Immature natural killer cell (primary cell): Measurements from ENCODE around the gene SLC66A2. TPM values are rescaled to one million over a fixed set of nuclear protein-coding genes. Genes with fewer than 3 reads are reported as not detected.

Experiments used
- DNase-seq, 3 donors: peaks; one replicate each; pipeline ENCODE4 v3.0.0; 2022; ENCODE audit warnings: mixed read lengths in 1 of 3
- H3K27ac Mint-ChIP-seq, 6 donors: one replicate each; pipeline ENCODE4 v1.8.0; 2020; ENCODE audit warnings: mixed read lengths in 6 of 6, mild to moderate bottlenecking in 5 of 6, inconsistent platforms in 4 of 6, moderate library complexity in 3 of 6
- H3K27me3 Mint-ChIP-seq, 3 donors: one replicate each; pipeline ENCODE4 v1.8.0; 2020 to 2021; ENCODE audit warnings: low read depth in 3 of 3, mild to moderate bottlenecking in 3 of 3, mixed read lengths in 3 of 3, moderate library complexity in 3 of 3, inconsistent platforms in 1 of 3
- H3K36me3 Mint-ChIP-seq, 3 donors: one replicate each; pipeline ENCODE4 v1.8.0; 2020; ENCODE audit warnings: mixed read lengths in 3 of 3, inconsistent platforms in 2 of 3, mild to moderate bottlenecking in 2 of 3
- H3K4me1 Mint-ChIP-seq, 2 donors: one replicate each; pipeline ENCODE4 v1.8.0; 2020; ENCODE audit warnings: inconsistent platforms in 2 of 2, mild to moderate bottlenecking in 2 of 2, mixed read lengths in 2 of 2, moderate library complexity in 1 of 2
- H3K4me3 Mint-ChIP-seq, 5 donors: one replicate each; pipeline ENCODE4 v1.8.0; 2020; ENCODE audit warnings: mild to moderate bottlenecking in 5 of 5, mixed read lengths in 5 of 5, inconsistent platforms in 3 of 5, moderate library complexity in 3 of 5
- H3K9me3 Mint-ChIP-seq, 6 donors: one replicate each; pipeline ENCODE4 v1.8.0; 2020; ENCODE audit warnings: mild to moderate bottlenecking in 6 of 6, mixed read lengths in 6 of 6, inconsistent platforms in 4 of 6, moderate library complexity in 3 of 6
- polyA plus RNA-seq, 3 donors: library from polyadenylated mRNA; unstranded; fragments of 300-500 nt; fragmentation: Illumina TruSeq; gene quantifications; one replicate each; pipeline ENCODE4 v1.2.3, GENCODE V29; 2021

The SLC66A2 gene
- polyA plus RNA-seq, 3 donors from 2014 or later, result 9.0 to 16.5 (median 11.8) TPM

- Mint-ChIP-seq H3K9me3 (no peaks in the 10 kb centered on the region), H3K36me3 (no peaks in the 10 kb centered on the region), H3K27me3 (peaks cover 0 to 2% (median 0%) of the 10 kb centered on the region in 3 donors), H3K27ac (no peak overlapping the region), H3K4me1 (no peaks in the 10 kb centered on the region), H3K4me3 (no peak overlapping the region)
- DNase-seq, result no peak
These were observed 76.6 kb downstream of the SLC66A2 start for GRCh38 chr18:79874553-79875530.

GRCh38 chr18:79873449-79874110, 77.9 kb downstream of the SLC66A2 start:
- Mint-ChIP-seq H3K4me1 (no peaks in the 10 kb centered on the region), H3K9me3 (no peaks in the 10 kb centered on the region), H3K36me3 (no peaks in the 10 kb centered on the region), H3K27me3 (peaks cover 0 to 3% (median 2%) of the 10 kb centered on the region in 3 donors), H3K27ac (no peak overlapping the region), H3K4me3 (no peak overlapping the region)
- DNase-seq, result no peak

- Mint-ChIP-seq H3K27ac (no peak overlapping the region), H3K4me3 (no peak overlapping the region), H3K27me3 (peaks cover 0 to 3% (median 2%) of the 10 kb centered on the region in 3 donors), H3K36me3 (no peaks in the 10 kb centered on the region), H3K9me3 (no peaks in the 10 kb centered on the region), H3K4me1 (no peaks in the 10 kb centered on the region)
- no peak for DNase-seq
These were observed 78.7 kb downstream of the SLC66A2 start for GRCh38 chr18:79872527-79873444.

GRCh38 chr18:79871481-79872091, 79.9 kb downstream of the SLC66A2 start:
- no peak for DNase-seq
- no peak overlapping the region for H3K4me3 Mint-ChIP-seq
- no peaks in the 10 kb centered on the region for H3K9me3 Mint-ChIP-seq
- H3K27me3 Mint-ChIP-seq, result peaks cover 0 to 3% (median 2%) of the 10 kb centered on the region in 3 donors
- H3K36me3 Mint-ChIP-seq, result no peaks in the 10 kb centered on the region
- no peaks in the 10 kb centered on the region for H3K4me1 Mint-ChIP-seq
- no peak overlapping the region for H3K27ac Mint-ChIP-seq

- Mint-ChIP-seq H3K36me3 (no peaks in the 10 kb centered on the region), H3K27ac (no peak overlapping the region), H3K9me3 (no peaks in the 10 kb centered on the region), H3K4me1 (no peaks in the 10 kb centered on the region), H3K4me3 (no peak overlapping the region), H3K27me3 (peaks cover 0 to 3% (median 2%) of the 10 kb centered on the region in 3 donors)
- no peak for DNase-seq
These were observed 80.4 kb downstream of the SLC66A2 start for GRCh38 chr18:79871026-79871390.

- Mint-ChIP-seq H3K27me3 (peaks cover 0 to 3% (median 2%) of the 10 kb centered on the region in 3 donors), H3K4me3 (no peak overlapping the region), H3K36me3 (no peaks in the 10 kb centered on the region), H3K27ac (no peak overlapping the region), H3K4me1 (no peaks in the 10 kb centered on the region), H3K9me3 (no peaks in the 10 kb centered on the region)
- no peak for DNase-seq
These were observed 81.0 kb downstream of the SLC66A2 start for GRCh38 chr18:79870301-79871025.

- DNase-seq, result no peak
These were observed 81.7 kb downstream of the SLC66A2 start for GRCh38 chr18:79869591-79870300.

GRCh38 chr18:79868811-79869541, 82.5 kb downstream of the SLC66A2 start:
- H3K4me1 Mint-ChIP-seq, result no peaks in the 10 kb centered on the region
- peaks cover 0 to 3% (median under 1%) of the 10 kb centered on the region in 3 donors for H3K27me3 Mint-ChIP-seq
- DNase-seq, result no peak
- no peaks in the 10 kb centered on the region for H3K9me3 Mint-ChIP-seq
- no peak overlapping the region for H3K27ac Mint-ChIP-seq
- H3K36me3 Mint-ChIP-seq, result no peaks in the 10 kb centered on the region
- H3K4me3 Mint-ChIP-seq, result no peak overlapping the region

More at GRCh38 chr18:79869591-79870300, 81.7 kb downstream of the SLC66A2 start:
- no peak overlapping the region for H3K27ac Mint-ChIP-seq
- H3K4me1 Mint-ChIP-seq, result no peaks in the 10 kb centered on the region
- H3K4me3 Mint-ChIP-seq, result no peak overlapping the region
- no peaks in the 10 kb centered on the region for H3K36me3 Mint-ChIP-seq
- H3K9me3 Mint-ChIP-seq, result no peaks in the 10 kb centered on the region
- H3K27me3 Mint-ChIP-seq, result peaks cover 0 to 3% (median 2%) of the 10 kb centered on the region in 3 donors

GRCh38 chr18:79868168-79868784, 83.2 kb downstream of the SLC66A2 start:
- Mint-ChIP-seq H3K27me3 (peaks cover 0 to 3% (median 0%) of the 10 kb centered on the region in 3 donors), H3K36me3 (no peaks in the 10 kb centered on the region), H3K9me3 (no peaks in the 10 kb centered on the region), H3K4me3 (no peak overlapping the region), H3K4me1 (no peaks in the 10 kb centered on the region), H3K27ac (no peak overlapping the region)
- DNase-seq, result no peak

GRCh38 chr18:79867666-79868065, 83.8 kb downstream of the SLC66A2 start:
- no peak for DNase-seq
- Mint-ChIP-seq H3K36me3 (no peaks in the 10 kb centered on the region), H3K27me3 (peaks cover 0 to 3% (median 0%) of the 10 kb centered on the region in 3 donors), H3K27ac (no peak overlapping the region), H3K4me1 (no peaks in the 10 kb centered on the region), H3K9me3 (no peaks in the 10 kb centered on the region), H3K4me3 (no peak overlapping the region)

- Mint-ChIP-seq H3K4me1 (no peaks in the 10 kb centered on the region), H3K9me3 (peaks cover 0 to 3% (median 0%) of the 10 kb centered on the region in 6 donors), H3K27ac (no peak overlapping the region), H3K4me3 (no peak overlapping the region), H3K36me3 (no peaks in the 10 kb centered on the region), H3K27me3 (peaks cover 0 to 6% (median 0%) of the 10 kb centered on the region in 3 donors)
- no peak for DNase-seq
These were observed 84.4 kb downstream of the SLC66A2 start for GRCh38 chr18:79866889-79867574.
